Esophagus (tissue), 2 donors: ENCODE measurements around the gene EIF3B. TPM values are rescaled to one million over a fixed set of nuclear protein-coding genes. Genes with fewer than 3 reads are reported as not detected.
A peak's percentile ranks its signal among the peaks of the same experiment; 100 is the strongest.
"Not testable (repeated sequence)": the region's sequence is repeated elsewhere in the genome, so short reads cannot be mapped to it uniquely, and the experiment has no call there.

ENCODE experiments used
- H3K27ac ChIP-seq, 2 donors: one replicate each; pipeline ENCODE4 v1.5.1; 2013; ENCODE audit warnings: low read depth in 2 of 2, mild to moderate bottlenecking in 2 of 2, inconsistent platforms in 1 of 2, low read length in 1 of 2, moderate library complexity in 1 of 2
- H3K27me3 ChIP-seq, 2 donors: one replicate each; pipeline ENCODE4 v1.6.1; 2013; ENCODE audit warnings: low read length in 2 of 2, control low read depth in 1 of 2, mild to moderate bottlenecking in 1 of 2; ENCODE audit not compliant: insufficient read depth in 2 of 2, control insufficient read depth in 1 of 2
- H3K36me3 ChIP-seq, 2 donors: one replicate each; pipeline ENCODE4 v1.6.1; 2013; ENCODE audit warnings: low read length in 1 of 2; ENCODE audit not compliant: control insufficient read depth in 2 of 2, insufficient read depth in 2 of 2
- H3K4me1 ChIP-seq, 2 donors: one replicate each; pipeline ENCODE4 v1.6.1; 2013; ENCODE audit warnings: low read length in 1 of 2; ENCODE audit not compliant: control insufficient read depth in 2 of 2, insufficient read depth in 2 of 2
- H3K4me3 ChIP-seq, 2 donors: one replicate each; pipeline ENCODE4 v1.5.1; 2013; ENCODE audit warnings: low read length in 2 of 2, mild to moderate bottlenecking in 2 of 2, low read depth in 1 of 2, moderate library complexity in 1 of 2
- H3K9me3 ChIP-seq, 2 donors: one replicate each; pipeline ENCODE4 v1.6.1; 2013; ENCODE audit warnings: mild to moderate bottlenecking in 2 of 2, low read depth in 1 of 2, low read length in 1 of 2, moderate library complexity in 1 of 2; ENCODE audit not compliant: control insufficient read depth in 2 of 2, insufficient read depth in 1 of 2
- WGBS, 2 donors: extraction: QIAGEN DNeasy Blood & Tissue Kit; methylation state at CpG; one replicate each; pipeline ENCODE4 v1.1.7; 2013; 5-methylcytosine and 5-hydroxymethylcytosine counted together
- polyA plus RNA-seq, 2 donors: library from polyadenylated mRNA; stranded (reverse); fragments of 200-250 nt; gene quantifications; one replicate each; pipeline ENCODE4 v1.2.3, GENCODE V29; 2013
- donor health status: healthy with polysubstance abuse.
- donor health status: Bipolar disorder and iron deficiency.

Gene EIF3B
- polyA plus RNA-seq, 2 donors: 54.2 to 85.6 TPM

GRCh38 chr7:2390020-2390816, 35.6 kb downstream of the EIF3B start:
- WGBS, 2 donors: 54 to 57% methylated on average over 16 of the region's 16 CpGs
- H3K9me3 ChIP-seq, H3K4me1 ChIP-seq, H3K4me3 ChIP-seq, H3K27ac ChIP-seq, H3K36me3 ChIP-seq, H3K27me3 ChIP-seq: not testable (repeated sequence)

GRCh38 chr7:2393706-2394105, 39.1 kb downstream of the EIF3B start:
- Histone ChIP-seq H3K9me3 (no peaks in the 10 kb centered on the region), H3K4me3 (no peak overlapping the region), H3K4me1 (no peaks in the 10 kb centered on the region), H3K27ac (no peak overlapping the region), H3K36me3 (peaks cover 0 to 3% of the 10 kb centered on the region in 2 donors), H3K27me3 (no peaks in the 10 kb centered on the region)
- 60 to 70% methylated on average over 12 of the region's 12 CpGs for WGBS, 2 donors

- H3K4me1 ChIP-seq: no peaks in the 10 kb centered on the region
- H3K9me3 ChIP-seq: no peaks in the 10 kb centered on the region
- peaks cover 0 to 3% of the 10 kb centered on the region in 2 donors for H3K36me3 ChIP-seq
- H3K4me3 ChIP-seq: no peak overlapping the region
- H3K27me3 ChIP-seq: no peaks in the 10 kb centered on the region
- WGBS, 2 donors: 92 to 95% methylated on average over 20 to 21 of the region's 21 CpGs
- no peak overlapping the region for H3K27ac ChIP-seq
Measured at GRCh38 chr7:2394566-2395082, 40.0 kb downstream of the EIF3B start.

- H3K27ac ChIP-seq: no peak overlapping the region
- H3K9me3 ChIP-seq: no peaks in the 10 kb centered on the region
- WGBS, 2 donors: 88 to 90% methylated on average over 4 of the region's 4 CpGs
- H3K4me3 ChIP-seq: no peak overlapping the region
- peaks cover 0 to 3% of the 10 kb centered on the region in 2 donors for H3K4me1 ChIP-seq
- H3K27me3 ChIP-seq: no peaks in the 10 kb centered on the region
- H3K36me3 ChIP-seq: no peaks in the 10 kb centered on the region
Measured at GRCh38 chr7:2398506-2398905, 43.9 kb downstream of the EIF3B start.

- Histone ChIP-seq H3K27me3 (no peaks in the 10 kb centered on the region), H3K9me3 (no peaks in the 10 kb centered on the region), H3K36me3 (no peaks in the 10 kb centered on the region), H3K4me3 (no peak overlapping the region), H3K27ac (peak overlapping the region; percentile 22 to 86), H3K4me1 (peaks cover 2 to 5% of the 10 kb centered on the region in 2 donors)
- WGBS, 2 donors: 18 to 21% methylated on average over 6 of the region's 6 CpGs
Measured at GRCh38 chr7:2399848-2400587, 45.4 kb downstream of the EIF3B start.

GRCh38 chr7:2402687-2403013, 48.0 kb downstream of the EIF3B start:
- Histone ChIP-seq H3K4me3 (peak overlapping the region; percentile 55 to 89), H3K36me3 (no peaks in the 10 kb centered on the region), H3K9me3 (no peaks in the 10 kb centered on the region), H3K4me1 (peaks cover 2 to 9% of the 10 kb centered on the region in 2 donors), H3K27me3 (no peaks in the 10 kb centered on the region), H3K27ac (no peak overlapping the region)
- WGBS, 2 donors: 48 to 60% methylated on average over 6 of the region's 6 CpGs

- WGBS, 2 donors: 1 to 2% methylated on average over 49 to 89 of the region's 89 CpGs
- H3K4me3 ChIP-seq: peak within 1 kb of the TSS; percentile 80 to 89
- H3K4me1 ChIP-seq: peaks cover 2 to 9% of the 10 kb centered on the region in 2 donors
- no peaks in the 10 kb centered on the region for H3K36me3 ChIP-seq
- H3K9me3 ChIP-seq: no peaks in the 10 kb centered on the region
- no peaks in the 10 kb centered on the region for H3K27me3 ChIP-seq
- peak within 1 kb of the TSS; percentile 52 to 66 for H3K27ac ChIP-seq
Measured at GRCh38 chr7:2403014-2403717, 48.5 kb downstream of the EIF3B start, which contains the start of gene CHST12. TSS of gene CHST12 (plus strand) at chr7:2403611. CDS start at chr7:2432640, 29,029 bp downstream.

- H3K4me1 ChIP-seq: peaks cover 2 to 9% of the 10 kb centered on the region in 2 donors
- peak overlapping the region; percentile 52 to 66 for H3K27ac ChIP-seq
- H3K4me3 ChIP-seq: peak overlapping the region; percentile 80 to 89
- no peaks in the 10 kb centered on the region for H3K36me3 ChIP-seq
- H3K27me3 ChIP-seq: no peaks in the 10 kb centered on the region
- H3K9me3 ChIP-seq: no peaks in the 10 kb centered on the region
- 2% methylated on average over 48 to 71 of the region's 71 CpGs for WGBS, 2 donors
Measured at GRCh38 chr7:2403718-2404648, 49.4 kb downstream of the EIF3B start.
